HT1080 (cell line): ENCODE data around the gene TGFBR1. TPM values are rescaled to one million over a fixed set of nuclear protein-coding genes. Genes with fewer than 3 reads are reported as not detected.

ENCODE experiments used
- DNase-seq: peaks from one replicate; pipeline ENCODE4 v3.0.0-alpha.2; 2015; ENCODE audit warnings: low read depth
- total RNA-seq: library from RNA; depleted of rRNA; stranded (reverse); fragments of >200 nt; shearing (Covaris generic); gene quantifications from 2 replicates; pipeline ENCODE4 v1.2.3, GENCODE V29; 2014

Gene TGFBR1
- total RNA-seq, 1 experiment from 2014 or later = 20.6 TPM

DNA sequence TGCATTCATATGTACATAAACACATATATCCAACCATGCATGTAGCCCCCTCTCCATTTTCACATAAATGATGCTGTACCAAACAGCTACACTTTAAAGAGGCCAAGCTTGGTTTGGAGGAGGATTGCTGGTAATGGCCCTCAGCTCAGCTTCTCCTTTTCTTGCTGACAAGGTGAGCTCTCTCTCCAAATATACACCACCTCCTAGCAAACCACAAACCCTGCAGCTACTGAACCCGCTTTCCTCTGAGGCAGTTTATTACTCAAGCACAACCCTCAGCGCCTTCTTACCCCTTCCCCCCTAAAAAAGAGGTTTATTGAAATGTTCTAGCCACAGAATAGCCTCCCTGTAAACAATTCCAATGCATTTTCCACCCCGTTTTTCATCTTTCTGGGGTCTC, 62.8 kb downstream of the TGFBR1 start:
- DNase-seq = no peak

GRCh38 chr9:99169086-99169485, 64.2 kb downstream of the TGFBR1 start:
- no peak for DNase-seq

GRCh38 chr9:99169982-99170761, 65.3 kb downstream of the TGFBR1 start:
- DNase-seq = no peak

GRCh38 chr9:99171225-99172123, 66.6 kb downstream of the TGFBR1 start:
- DNase-seq = no peak

- no peak for DNase-seq
Observed at GRCh38 chr9:99172124-99173091, 67.5 kb downstream of the TGFBR1 start.

DNA sequence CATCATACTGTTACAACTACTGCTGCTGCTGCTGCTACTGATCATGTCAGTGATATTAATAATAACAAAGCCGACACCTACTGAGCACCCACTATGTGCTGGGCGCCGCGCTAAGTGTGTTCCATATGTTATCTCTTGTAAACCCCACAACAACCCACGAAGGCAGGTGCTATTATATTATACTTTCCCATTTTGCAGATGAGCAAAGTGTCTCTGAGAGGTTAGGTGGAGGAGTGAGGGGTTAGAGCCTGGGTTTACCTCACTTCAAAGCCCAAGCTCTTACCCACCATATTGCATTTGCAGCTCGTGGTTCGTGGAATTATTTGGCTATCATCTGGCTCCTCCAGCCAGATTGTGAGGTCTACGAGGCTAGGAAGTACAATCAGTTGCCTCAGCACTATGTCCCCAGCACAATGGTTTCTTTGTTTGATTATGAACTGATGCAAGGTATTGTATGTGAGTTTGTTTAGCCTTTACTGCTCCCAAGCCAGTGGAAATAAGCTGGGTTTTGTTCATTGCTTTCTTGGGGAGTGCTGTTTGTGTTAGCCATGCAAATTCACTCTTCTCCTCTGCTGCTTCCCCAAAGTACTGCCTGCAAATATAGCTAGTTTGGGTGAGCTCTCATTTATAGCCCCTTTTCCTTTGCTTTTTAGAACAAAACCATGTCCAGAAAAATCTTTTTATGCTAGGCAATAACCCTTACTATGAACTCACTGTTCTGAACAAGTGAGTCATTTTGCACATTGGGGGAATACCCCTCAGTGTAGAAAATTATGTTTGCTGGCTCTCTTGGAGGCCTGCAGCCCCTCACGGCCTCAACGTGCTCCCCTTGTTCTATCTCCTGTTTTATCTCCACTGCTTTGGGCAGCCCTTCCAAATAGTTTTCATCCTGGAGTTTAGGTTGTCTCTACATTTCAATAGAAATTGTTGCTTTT, 68.9 kb downstream of the TGFBR1 start:
- DNase-seq = peak; percentile 36

GRCh38 chr9:99176527-99177013, 71.7 kb downstream of the TGFBR1 start:
- DNase-seq = no peak

DNA sequence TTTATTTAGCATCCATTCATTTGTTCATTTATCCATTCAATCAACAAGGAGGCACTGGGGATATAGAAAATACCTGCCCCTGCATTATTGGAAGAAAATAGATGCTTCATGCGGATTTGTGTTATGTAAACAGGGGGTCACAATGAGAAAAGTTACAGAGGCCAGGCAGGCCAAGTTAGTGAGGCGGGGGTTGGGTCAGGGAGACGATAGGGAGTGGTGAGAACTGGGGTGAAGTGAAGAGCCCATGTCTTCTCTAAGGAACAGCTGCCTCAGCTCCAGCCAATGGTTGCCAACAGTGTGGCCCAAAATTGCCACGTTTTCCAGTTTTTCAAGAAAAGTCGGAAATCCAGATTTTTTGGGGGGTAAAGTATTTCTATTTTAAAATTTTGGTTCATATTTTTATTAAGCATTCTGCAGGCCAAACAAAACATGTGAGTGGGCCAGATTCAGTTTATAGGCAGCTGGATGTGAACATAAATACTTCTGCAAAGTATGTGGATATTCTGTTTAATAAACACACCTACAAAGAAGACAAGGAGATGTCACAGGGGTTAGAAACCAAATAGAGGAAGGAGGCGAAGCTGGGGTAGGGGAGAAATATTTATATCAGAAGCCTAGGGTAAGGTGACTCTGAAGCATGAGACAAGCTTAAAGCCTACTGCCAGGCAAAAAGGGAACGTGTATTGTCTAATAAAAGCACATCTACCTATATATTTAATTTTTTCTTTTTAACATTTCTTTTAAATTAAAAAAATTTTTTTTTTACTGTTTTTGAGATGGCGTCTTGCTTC, 72.9 kb downstream of the TGFBR1 start:
- DNase-seq = no peak

DNA sequence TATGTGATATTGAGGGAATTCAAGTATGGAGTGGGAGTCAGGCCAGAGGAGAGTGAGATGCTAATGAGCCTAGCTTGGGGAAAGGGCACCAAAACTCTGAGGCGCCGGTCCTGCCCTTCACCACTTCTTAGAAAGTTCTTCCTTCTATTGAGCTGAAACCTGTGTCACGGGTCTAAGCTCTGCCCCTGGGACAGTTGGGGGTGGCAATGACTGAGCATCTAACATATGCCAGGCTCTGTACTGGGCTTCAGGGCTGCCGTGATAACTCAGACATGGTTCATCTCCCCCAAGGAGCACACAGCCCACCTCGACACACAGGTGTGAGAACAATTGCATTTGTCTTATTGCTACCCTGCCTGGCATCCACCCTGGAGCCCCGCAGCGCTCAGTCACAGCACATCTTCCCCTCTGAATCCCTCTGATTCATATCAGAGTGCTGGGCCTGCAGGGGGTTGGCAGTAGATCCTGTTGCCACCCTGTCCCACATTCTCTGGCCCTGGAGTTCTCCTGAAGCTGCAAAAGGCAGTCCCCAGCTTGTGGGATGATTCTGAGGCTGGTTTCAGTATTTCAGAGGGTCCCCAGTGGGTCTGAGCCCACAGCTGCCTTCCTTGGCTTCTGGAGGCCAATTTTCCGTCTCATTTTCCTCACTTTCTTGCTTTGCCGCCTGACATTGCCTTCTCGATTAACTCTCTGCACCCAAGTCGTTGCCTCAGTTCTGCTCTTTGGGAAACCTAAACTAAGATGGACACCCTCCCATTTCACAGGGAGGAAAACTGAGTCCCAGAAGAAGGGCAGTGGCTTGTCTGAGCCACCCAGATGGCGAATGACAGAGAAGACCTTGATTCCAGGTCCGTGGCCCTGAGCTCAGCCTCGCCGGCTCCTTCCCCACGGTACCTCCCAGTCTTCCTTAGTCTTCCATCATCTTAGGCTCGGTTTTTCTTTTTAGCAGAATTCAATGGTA, 74.3 kb downstream of the TGFBR1 start:
- no peak for DNase-seq

GRCh38 chr9:99180199-99180598, 75.3 kb downstream of the TGFBR1 start:
- no peak for DNase-seq

GRCh38 chr9:99180662-99181061, 75.7 kb downstream of the TGFBR1 start:
- DNase-seq = no peak

GRCh38 chr9:99181206-99181605, 76.3 kb downstream of the TGFBR1 start:
- no peak for DNase-seq

- DNase-seq = peak; percentile 63
Observed at GRCh38 chr9:99181621-99182020, 76.7 kb downstream of the TGFBR1 start.

GRCh38 chr9:99182356-99182755, 77.4 kb downstream of the TGFBR1 start:
- DNase-seq = no peak

GRCh38 chr9:99183616-99184015, 78.7 kb downstream of the TGFBR1 start:
- no peak for DNase-seq

- no peak for DNase-seq
Observed at GRCh38 chr9:99184110-99184474, 79.2 kb downstream of the TGFBR1 start.

DNA sequence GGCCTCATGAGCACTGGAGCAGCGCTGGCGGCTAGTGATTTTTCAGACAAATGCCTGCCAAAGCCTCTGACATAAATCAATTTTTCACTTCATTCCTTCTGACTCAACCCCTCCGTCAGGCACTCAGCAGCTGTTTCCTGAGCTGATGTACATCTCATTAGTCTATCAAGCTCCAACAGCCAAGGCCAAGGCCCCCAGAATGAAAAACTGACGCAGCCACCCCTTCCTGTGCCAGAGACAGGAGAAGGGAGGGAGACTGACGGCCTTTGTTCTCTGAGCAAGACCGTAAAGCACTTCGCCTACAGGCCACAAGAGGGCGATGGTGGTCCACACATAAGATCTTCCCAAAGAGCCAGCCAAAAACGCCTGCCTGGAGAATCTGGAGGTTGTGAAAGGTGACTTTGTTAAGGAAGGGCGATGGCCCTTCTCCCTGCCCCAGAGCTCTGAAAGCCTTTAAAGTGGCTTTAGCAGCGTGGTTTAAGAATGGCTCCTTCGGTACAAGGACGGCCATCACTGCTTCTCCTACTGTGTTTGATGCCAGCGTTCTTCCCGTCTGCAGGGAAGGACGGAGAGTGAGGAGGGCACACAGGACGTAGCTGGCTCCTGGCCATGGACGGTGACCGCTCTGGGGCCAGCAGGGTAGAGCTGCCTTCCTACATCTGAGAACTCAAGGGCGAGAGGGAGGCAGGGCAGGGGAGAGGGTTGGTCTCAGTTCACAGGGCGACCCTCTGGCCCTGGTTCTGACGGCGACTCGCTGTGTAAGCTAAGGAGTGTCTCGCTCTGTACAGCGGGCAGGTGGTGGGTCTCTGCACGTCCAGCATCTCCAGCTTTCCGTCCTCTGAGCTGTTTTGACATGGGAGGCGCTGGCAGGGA, 79.8 kb downstream of the TGFBR1 start:
- DNase-seq = peak; percentile 97
